EL (cell line): ENCODE results near the gene RBMS1.

ENCODE experiments used
- DNase-seq: peaks from one replicate; pipeline ENCODE4 v3.0.0-alpha.2; 2016

Gene RBMS1

DNA sequence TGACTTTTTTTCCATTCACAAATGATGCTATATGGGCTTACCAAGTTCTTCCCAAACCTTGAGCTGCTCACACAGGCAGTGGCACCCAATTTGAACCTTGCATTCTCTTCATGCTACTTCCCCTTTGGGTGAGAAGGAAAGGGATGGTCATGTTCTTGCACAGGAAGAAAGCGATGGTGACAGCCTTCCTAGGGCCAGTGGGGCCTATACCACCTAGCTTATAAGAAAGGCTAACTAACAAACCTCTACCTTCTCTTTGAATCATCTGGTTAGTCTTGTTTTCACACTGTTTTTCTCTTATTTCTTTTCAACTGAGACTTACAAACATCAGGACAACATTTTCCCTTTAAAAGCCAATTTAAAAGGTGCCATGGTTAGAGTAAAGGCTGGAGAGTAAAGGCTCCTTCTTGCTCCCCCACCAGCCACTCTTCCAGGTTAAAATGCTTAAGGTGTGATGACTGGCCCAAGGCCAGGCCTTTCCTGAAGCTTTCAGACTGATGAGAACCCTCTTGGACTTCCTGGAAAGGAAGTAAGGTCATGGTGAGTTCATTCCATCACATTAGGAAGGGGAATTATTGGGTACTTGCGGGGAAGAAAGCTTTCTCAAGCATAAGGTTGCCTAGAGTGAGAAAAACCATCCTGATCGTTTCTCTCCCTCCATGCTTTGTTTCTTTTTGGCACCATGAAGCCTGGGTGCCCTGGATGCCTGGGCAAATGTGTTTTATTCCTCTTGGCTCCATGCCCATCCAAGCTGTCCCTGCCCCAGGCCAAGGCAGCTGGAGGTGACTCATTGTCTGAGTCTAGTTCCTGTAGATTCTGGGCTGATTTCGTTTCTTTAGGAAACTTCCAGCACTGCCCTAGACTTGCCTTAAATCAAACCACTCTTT is 252.1 kb downstream of the RBMS1 start:
- peak; percentile 85 for DNase-seq

- DNase-seq: no peak
Measured at GRCh38 chr2:160239436-160239835, 254.2 kb downstream of the RBMS1 start.

GRCh38 chr2:160238392-160238791 is 255.2 kb downstream of the RBMS1 start:
- no peak for DNase-seq

- no peak for DNase-seq
Measured at GRCh38 chr2:160232905-160233475, 260.6 kb downstream of the RBMS1 start.

GRCh38 chr2:160229591-160229990 is 264.0 kb downstream of the RBMS1 start:
- peak; percentile 63 for DNase-seq

DNA sequence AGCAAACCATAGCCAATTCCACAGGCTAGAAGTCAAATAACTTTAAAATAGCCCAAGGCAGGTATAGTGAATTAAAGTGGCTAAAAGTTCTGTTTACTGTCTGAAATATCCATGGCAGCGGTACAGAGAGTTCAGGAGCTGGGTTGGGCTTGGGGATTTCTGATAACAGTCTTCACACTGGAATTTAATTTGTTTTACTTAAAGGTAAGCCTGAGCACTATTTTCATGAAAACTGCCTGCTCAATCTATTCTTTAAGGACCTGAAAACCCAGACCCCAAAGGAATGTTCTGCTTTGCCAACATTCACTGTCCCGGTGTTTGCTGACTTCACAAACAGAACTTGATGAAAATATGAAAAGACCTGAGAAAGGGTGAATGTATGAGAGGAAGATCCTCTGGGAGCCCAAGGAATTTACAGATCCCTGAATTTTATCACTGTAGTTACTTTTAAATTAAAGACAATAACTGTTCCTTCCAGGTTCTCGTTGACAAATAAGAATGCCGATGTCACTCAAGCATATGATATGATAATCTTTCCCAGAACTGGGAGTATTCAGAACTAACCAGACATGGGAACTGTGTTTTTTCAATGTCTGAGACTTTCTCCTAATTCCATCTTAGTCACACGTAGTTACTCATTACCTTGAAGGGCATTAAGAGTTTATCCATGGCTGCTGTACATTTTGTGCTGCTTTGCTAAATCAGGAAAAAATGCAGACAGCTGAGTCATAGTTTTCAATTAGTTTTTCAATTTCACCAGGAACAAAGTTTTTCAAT is 265.3 kb downstream of the RBMS1 start:
- DNase-seq: peak; percentile 76

GRCh38 chr2:160227293-160227915 is 266.2 kb downstream of the RBMS1 start:
- DNase-seq: peak; percentile 78

GRCh38 chr2:160226367-160226766 is 267.2 kb downstream of the RBMS1 start:
- no peak for DNase-seq

DNA sequence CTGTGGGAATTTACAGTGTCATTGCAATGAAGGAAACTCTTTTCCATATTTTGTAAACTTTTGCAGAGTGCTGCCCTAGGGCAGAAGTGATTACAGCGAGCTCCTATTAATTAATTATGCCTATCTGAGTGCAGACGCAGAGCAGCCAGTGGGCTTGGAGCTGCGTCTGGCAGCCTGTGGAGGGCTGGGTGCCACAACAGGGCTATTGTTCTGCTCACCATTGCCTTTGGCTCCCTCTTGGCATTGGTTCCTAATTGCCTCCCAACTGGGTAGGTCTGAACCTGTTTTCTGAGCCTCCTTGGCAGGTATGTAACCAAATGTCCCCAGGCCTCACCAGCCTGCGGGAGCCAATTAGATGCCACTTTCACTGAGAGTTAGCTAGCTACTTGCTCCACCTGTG is 267.9 kb downstream of the RBMS1 start:
- no peak for DNase-seq

- no peak for DNase-seq
Measured at GRCh38 chr2:160224507-160224906, 269.1 kb downstream of the RBMS1 start.

DNA sequence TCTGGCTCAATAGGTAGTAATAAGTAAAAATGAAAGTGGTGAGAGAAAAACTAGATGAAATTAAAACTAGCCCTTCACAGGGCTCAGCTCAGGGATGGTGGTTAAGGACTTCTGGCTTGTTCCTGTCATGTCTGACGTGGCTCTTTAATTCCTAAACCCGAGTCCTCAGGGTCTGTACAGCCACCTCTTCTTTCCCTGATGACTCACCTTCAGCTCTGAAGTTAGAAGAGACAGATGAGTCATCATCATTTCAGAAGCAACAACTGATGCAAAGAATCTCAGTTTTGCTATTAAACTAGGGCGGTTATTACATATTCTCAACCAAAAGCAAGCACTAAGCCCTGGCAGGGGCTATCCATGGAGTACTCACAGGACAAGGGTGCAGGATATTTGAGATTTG is 269.5 kb downstream of the RBMS1 start:
- peak; percentile 96 for DNase-seq

- no peak for DNase-seq
Measured at GRCh38 chr2:160223560-160223959, 270.0 kb downstream of the RBMS1 start.

DNA sequence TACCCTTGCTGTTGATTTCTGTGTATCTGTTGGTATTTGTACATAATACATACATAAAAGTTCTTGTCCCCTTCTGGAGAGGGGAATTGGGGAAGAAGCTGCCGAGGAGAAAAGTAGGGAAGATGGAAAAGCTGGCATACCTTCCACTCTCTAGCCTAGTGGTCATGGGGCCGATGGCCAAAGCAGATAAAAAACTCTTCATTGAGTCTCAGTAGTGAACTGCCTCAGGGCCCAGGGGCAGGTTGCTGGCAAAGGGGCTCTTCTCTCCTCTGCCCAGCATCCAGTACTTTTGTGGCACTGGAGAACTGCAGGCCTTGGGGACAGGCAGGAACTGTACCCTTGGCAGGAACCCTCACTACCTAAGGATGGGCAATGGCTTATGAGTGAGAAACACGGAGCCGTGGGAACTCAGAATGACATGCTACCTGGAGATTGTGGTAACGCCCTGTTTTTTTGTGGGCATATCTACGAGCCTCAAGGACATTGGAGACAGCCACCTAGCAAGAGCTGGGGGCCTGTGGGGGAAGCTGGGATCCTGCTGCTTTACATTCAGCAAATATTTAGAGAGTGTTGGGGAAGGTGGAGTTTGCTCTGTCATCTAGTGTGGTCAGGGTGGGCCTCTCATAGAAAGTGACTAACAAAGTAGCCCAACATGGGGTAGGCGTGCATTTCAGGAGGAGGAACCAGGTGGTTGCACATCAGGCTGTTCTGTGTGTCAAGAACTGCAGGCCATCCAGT is 270.9 kb downstream of the RBMS1 start:
- no peak for DNase-seq
